Gastrocnemius medialis (tissue), 4 donors: Measurements from ENCODE around the gene PHKB. TPM values are rescaled to one million over a fixed set of nuclear protein-coding genes. Genes with fewer than 3 reads are reported as not detected.

Experiments
- ATAC-seq, 2 donors: fragments of 150-250 bp; one replicate each; pipeline ENCODE4 v1.9.1; 2016
- DNase-seq, 2 donors: peaks; one replicate each; pipeline ENCODE4 v3.0.0-alpha.2; 2019
- H3K27ac ChIP-seq, 4 donors: fragments of 200-600 bp; sonication (generic); 1 replicate in 1 of 4; 2 replicates in 3 of 4; pipeline ENCODE4 v1.5.1; 2016 to 2018; ENCODE audit warnings: mild to moderate bottlenecking in 2 of 4, moderate library complexity in 1 of 4
- H3K27me3 ChIP-seq, 3 donors: fragments of 200-600 bp; sonication (generic) in 2 of 3; 1 replicate in 1 of 3; 2 replicates in 2 of 3; pipeline versions ENCODE4 v1.5.1 to v1.6.0; 2016 to 2019; ENCODE audit warnings: mild to moderate bottlenecking in 1 of 3, moderate library complexity in 1 of 3
- H3K36me3 ChIP-seq, 2 donors: fragments of 200-600 bp; sonication (generic) in 1 of 2; one replicate each; pipeline ENCODE4 v1.5.1; 2017 to 2018
- H3K4me1 ChIP-seq, 2 donors: fragments of 200-600 bp; sonication (generic) in 1 of 2; one replicate each; pipeline ENCODE4 v1.5.1; 2016 to 2017; ENCODE audit warnings: mild to moderate bottlenecking in 2 of 2
- H3K4me3 ChIP-seq, 4 donors: fragments of 200-600 bp; sonication (generic) in 3 of 4; 1 replicate in 1 of 4; 2 replicates in 3 of 4; pipeline ENCODE4 v1.5.1; 2016 to 2019; ENCODE audit warnings: mild to moderate bottlenecking in 2 of 4
- H3K9me3 ChIP-seq, 3 donors: fragments of 200-600 bp; sonication (generic) in 2 of 3; 1 replicate in 1 of 3; 2 replicates in 2 of 3; pipeline ENCODE4 v1.5.1; 2016 to 2019
- POLR2A ChIP-seq, 2 donors: fragments of 450-650 bp; IDR thresholded peaks; one replicate each; pipeline ENCODE4 v1.6.1; 2017; ENCODE audit warnings: antibody characterized with exemption in 2 of 2, mild to moderate bottlenecking in 2 of 2, moderate library complexity in 2 of 2
- in situ Hi-C, 4 donors: fragments of 200-750 bp; cut with MboI; loops; one replicate each; pipeline versions ENCODE4 v1.15.0 to v1.8.0; 2017; ENCODE audit warnings: low sequenced_read_pairs in 4 of 4
- intact Hi-C: fragments of 100-400 bp; cut with DNase I; formaldehyde crosslinking; loops from one replicate; pipeline ENCODE4 v1.15.1; 2023; ENCODE audit warnings: low total_unique reads
- total RNA-seq, 4 donors: library from RNA; depleted of rRNA; stranded (reverse); fragments of >200 nt; gene quantifications; one replicate each; pipeline versions ENCODE4 v1.1.0 to v1.2.3, GENCODE V29; 2016
- TF ChIP-seq, protein P1 (sequence below), 5 experiments: fragments of 450-650 bp in 3 of 5; fragments of 200-600 bp in 2 of 5; sonication (generic) in 2 of 5; IDR thresholded peaks in 4 of 5; conservative IDR thresholded peaks in 1 of 5; 1 replicate in 4 of 5; 2 replicates in 1 of 5; pipeline ENCODE4 v1.5.1; 2016 to 2019; ENCODE audit warnings: antibody characterized with exemption in 5 of 5, mild to moderate bottlenecking in 3 of 5, moderate library complexity in 3 of 5

PHKB gene
- total RNA-seq, 4 donors from 2014 or later: 61.0 to 91.6 (median 79.8) TPM

DNA sequence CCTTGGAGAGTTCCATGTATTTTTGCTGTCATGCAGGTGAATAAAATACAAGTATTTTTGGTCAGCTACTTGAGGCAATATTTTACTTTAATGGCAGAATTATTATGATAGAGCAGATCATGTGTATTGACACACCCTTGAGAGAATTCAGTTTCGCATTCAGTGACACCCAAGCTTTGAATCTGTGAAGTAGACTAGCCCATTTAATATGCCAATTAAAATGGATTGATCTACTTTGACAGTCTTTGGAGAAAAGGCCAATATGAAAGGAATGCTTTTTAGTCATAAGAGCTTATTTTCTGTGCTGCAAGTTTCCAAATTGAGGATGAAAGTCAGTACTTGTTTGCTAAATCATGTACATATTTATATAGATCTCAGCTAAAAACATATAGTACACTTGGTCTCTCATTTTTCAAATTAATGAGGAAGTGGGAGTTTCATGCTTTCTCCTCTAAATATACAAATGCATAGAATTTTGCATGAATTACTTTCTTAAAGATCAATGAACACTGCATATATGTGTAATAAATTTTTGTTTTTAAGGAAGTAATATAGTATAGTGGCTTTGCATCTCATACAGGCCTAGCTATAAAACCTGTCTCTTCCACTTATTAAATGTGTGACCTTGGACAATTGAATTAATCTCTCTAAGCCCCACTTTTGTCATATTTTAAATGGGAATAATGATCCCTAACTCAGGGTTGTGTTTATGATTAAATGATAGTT, 161.5 kb downstream of the PHKB start:
- Histone ChIP-seq H3K27ac (no peak overlapping the region), H3K9me3 (no peaks in the 10 kb centered on the region), H3K4me3 (no peak overlapping the region), H3K4me1 (peaks cover 0 to 8% of the 10 kb centered on the region in 2 donors), H3K27me3 (no peaks in the 10 kb centered on the region), H3K36me3 (no peaks in the 10 kb centered on the region)
- TF ChIP-seq POLR2A (IDR thresholded peaks at IDR 0.05): no peak
- TF ChIP-seq, protein P1, sequence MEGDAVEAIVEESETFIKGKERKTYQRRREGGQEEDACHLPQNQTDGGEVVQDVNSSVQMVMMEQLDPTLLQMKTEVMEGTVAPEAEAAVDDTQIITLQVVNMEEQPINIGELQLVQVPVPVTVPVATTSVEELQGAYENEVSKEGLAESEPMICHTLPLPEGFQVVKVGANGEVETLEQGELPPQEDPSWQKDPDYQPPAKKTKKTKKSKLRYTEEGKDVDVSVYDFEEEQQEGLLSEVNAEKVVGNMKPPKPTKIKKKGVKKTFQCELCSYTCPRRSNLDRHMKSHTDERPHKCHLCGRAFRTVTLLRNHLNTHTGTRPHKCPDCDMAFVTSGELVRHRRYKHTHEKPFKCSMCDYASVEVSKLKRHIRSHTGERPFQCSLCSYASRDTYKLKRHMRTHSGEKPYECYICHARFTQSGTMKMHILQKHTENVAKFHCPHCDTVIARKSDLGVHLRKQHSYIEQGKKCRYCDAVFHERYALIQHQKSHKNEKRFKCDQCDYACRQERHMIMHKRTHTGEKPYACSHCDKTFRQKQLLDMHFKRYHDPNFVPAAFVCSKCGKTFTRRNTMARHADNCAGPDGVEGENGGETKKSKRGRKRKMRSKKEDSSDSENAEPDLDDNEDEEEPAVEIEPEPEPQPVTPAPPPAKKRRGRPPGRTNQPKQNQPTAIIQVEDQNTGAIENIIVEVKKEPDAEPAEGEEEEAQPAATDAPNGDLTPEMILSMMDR (IDR thresholded peaks at IDR 0.05 in 4 of 5, conservative IDR thresholded peaks at IDR 0.05 in 1 of 5): no peak
- no peak for ATAC-seq
- DNase-seq: no peak
- in situ Hi-C loops: no loop called here
- intact Hi-C loops: no loop called here

DNA sequence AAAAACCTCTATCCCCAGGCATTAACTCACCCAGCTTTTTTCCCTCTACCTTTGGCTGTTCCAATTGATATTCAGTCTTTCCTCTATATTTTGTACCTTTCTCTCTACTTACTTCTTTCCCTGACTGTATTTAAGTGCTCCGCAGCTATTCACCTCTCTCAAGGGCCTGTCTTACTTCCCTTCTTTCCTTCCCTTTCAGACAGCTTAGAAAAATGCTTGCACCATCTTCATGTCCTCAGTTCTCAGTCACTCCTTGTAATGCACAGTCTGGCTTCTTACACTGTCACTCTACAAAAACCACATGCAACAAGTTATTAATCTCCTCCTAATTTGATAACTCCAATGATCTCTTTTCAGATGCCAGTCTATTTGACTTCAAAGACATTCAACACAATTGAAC, 163.4 kb downstream of the PHKB start:
- H3K4me1 ChIP-seq: no peaks in the 10 kb centered on the region
- H3K27ac ChIP-seq: no peak overlapping the region
- no peak for DNase-seq
- ATAC-seq: no peak
- in situ Hi-C loops (no loop called here), intact Hi-C loops (no loop called here)
- no peaks in the 10 kb centered on the region for H3K36me3 ChIP-seq
- H3K9me3 ChIP-seq: no peaks in the 10 kb centered on the region
- TF ChIP-seq, protein P1 (IDR thresholded peaks at IDR 0.05 in 4 of 5, conservative IDR thresholded peaks at IDR 0.05 in 1 of 5): no peak
- TF ChIP-seq POLR2A (IDR thresholded peaks at IDR 0.05): no peak
- H3K27me3 ChIP-seq: no peaks in the 10 kb centered on the region
- no peak overlapping the region for H3K4me3 ChIP-seq

DNA sequence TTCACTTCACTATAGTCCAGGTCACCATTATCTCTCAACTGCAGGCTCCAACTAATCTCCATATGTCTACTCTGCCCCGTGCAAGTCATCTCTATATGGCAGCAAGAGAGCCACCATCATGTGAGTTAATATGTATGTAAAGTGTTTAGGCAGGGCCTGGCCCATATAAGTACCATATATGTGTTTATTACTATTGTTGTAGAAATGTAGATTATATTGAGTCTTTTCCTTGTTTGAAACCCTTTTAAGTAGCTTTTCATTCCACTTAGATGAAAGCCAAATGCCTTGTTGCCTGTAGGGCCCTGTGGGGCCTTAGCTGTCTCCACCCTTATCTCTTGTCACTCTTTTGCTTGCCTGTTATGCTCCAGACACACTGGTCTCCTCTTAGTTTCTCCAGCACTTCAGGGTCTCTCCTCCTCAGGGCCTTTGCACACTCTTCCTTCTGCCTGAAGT, 164.0 kb downstream of the PHKB start:
- no peak for ATAC-seq
- in situ Hi-C loops: no loop called here

DNA sequence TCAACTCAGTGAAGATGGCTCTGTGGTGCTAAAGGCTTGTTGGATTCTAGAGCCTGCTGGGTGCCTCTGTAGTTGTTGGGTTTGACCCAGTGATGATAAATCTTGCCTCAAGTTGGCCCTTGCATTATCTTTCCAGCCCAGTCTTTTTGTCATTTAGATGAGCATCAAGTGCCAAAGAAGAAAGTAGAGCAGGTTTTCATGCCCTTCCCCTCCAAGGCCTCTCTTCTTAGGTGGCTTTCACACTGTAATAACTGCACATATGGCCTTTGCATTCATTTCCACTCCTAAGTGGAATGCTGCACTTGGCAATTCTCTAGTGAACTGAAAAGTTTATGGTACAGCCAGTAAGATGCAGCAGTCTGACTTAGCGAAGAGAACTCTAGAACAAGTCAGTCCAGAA, 165.1 kb downstream of the PHKB start:
- TF ChIP-seq, protein P1 (IDR thresholded peaks at IDR 0.05 in 4 of 5, conservative IDR thresholded peaks at IDR 0.05 in 1 of 5): no peak
- TF ChIP-seq POLR2A (IDR thresholded peaks at IDR 0.05): no peak
- no peaks in the 10 kb centered on the region for H3K27me3 ChIP-seq
- no peaks in the 10 kb centered on the region for H3K36me3 ChIP-seq
- H3K27ac ChIP-seq: no peak overlapping the region
- DNase-seq (no peak), ATAC-seq (no peak)
- no peaks in the 10 kb centered on the region for H3K4me1 ChIP-seq
- in situ Hi-C loops: no loop called here
- intact Hi-C loops: no loop called here
- no peak overlapping the region for H3K4me3 ChIP-seq
- H3K9me3 ChIP-seq: no peaks in the 10 kb centered on the region

More for the DNA sequence above, 164.0 kb downstream of the PHKB start:
- Histone ChIP-seq H3K4me1 (no peaks in the 10 kb centered on the region), H3K9me3 (no peaks in the 10 kb centered on the region), H3K27me3 (no peaks in the 10 kb centered on the region), H3K27ac (no peak overlapping the region), H3K4me3 (no peak overlapping the region), H3K36me3 (no peaks in the 10 kb centered on the region)
- no peak for DNase-seq
- intact Hi-C loops: no loop called here
- TF ChIP-seq POLR2A (IDR thresholded peaks at IDR 0.05): no peak
- TF ChIP-seq, protein P1 (IDR thresholded peaks at IDR 0.05 in 4 of 5, conservative IDR thresholded peaks at IDR 0.05 in 1 of 5): no peak
